GM21360 (cell line): ENCODE measurements around the gene APMAP.

ENCODE experiments used
- ATAC-seq: cut with Tn5 transposase; IDR thresholded peaks from one replicate; pipeline ENCODE4 v1.9.1; 2021; ENCODE audit warnings: mild to moderate bottlenecking, moderate library complexity; ENCODE audit not compliant: unreplicated experiment

Gene APMAP

GRCh38 chr20:25025091-25025861 is 32.7 kb upstream of the APMAP start:
- ATAC-seq, result no peak

DNA sequence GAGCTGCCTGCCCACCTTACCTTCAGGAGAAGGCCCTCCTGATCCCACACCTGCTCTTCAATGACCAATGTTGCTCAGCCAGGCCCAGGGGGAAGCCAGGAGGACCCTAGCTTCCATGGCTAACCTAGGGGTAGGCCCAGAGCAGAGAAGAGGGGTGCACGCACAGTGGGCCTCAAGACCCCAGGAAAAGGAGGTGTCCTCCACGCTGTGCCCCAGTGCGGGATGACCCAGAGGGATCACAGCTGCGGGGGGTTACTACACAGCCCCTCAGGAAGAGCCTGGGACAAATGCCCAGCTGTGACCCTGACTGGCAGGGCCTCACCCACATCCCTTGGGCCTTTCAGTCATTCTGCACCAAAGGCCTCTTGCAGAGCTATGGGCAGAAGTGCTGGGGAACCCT is 31.6 kb upstream of the APMAP start:
- ATAC-seq, result no peak

DNA sequence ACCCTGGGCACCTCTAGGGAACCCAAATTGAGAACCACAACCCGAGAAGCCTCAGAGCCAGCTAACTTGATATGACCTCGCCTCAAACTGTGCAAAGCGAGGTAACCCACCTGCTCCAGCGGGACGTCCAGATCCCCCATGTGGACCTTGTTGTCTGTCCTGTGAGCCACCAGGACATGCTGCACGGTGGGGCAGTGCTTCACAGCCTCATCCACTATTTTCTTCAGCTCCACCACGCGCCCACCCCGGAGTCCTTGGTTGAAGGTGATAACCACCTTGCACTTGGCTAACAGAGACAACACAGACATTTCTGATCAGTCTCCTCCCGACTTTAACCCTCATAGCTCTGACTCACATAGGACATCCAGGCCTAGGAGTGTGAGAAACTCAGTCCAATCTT is 30.8 kb upstream of the APMAP start:
- ATAC-seq, result no peak

- no peak for ATAC-seq
These were observed 30.1 kb upstream of the APMAP start for GRCh38 chr20:25022680-25023079.

GRCh38 chr20:25021336-25021735 is 28.8 kb upstream of the APMAP start:
- ATAC-seq, result no peak

DNA sequence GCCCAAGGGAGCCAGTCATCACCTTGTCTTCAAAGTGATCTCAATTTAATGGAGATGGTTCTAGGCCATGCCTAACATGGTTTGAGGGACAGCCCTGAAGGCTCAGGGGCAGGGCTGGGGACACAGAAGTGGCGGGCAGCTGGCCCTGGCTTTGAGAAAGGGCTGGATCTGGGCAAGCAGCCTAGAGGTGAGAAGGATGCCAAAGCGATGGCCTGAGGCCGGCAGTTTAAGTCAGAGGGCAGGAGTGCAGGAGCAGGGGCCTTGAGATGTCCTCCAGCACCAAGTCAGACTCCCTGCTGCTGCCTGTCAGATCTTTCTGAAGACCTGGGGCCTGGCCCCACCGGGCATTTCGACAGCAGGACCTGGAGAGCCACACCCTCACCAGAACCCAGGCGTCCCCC is 28.4 kb upstream of the APMAP start:
- ATAC-seq, result no peak

DNA sequence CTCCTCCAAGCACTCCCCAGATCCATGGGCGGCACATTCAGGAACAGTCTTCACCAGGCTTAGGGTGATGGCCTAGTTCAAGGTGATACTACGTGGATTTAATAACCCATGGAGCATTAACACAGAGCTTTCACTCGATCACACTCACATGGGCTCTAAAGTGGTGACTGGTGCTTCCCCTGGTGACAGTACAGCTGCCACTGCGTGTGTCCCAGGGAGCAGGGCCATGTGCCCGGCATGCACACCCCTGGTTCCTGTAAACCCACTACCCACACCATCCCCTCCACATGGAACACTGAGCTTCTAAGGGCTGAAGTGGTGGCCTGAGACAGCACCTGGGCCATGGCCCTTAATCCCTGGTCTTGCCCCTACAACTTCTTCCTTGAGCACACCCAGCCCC is 27.8 kb upstream of the APMAP start:
- no peak for ATAC-seq

- no peak for ATAC-seq
These were observed 27.0 kb upstream of the APMAP start for GRCh38 chr20:25019381-25020155.

DNA sequence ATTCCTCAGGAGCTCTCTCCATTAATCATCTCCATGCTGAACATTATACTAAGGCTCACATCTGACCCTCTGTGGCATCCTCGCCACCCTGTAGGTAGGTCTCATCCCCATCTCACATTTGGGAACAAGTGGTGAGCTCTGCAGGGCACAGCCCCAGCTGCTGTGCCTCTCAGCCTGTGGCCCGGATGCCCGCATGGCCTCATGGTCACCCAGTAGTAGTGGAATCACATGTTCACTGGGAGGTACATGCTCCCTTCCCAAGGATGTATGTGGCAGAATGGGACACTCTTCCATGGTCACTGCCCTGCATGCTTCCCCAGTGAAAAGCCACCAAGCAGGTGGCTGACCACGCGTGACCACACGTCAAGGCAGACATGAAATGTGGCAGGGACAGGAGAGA is 26.3 kb upstream of the APMAP start:
- ATAC-seq, result no peak

GRCh38 chr20:25018425-25018824 is 25.9 kb upstream of the APMAP start:
- ATAC-seq, result no peak

DNA sequence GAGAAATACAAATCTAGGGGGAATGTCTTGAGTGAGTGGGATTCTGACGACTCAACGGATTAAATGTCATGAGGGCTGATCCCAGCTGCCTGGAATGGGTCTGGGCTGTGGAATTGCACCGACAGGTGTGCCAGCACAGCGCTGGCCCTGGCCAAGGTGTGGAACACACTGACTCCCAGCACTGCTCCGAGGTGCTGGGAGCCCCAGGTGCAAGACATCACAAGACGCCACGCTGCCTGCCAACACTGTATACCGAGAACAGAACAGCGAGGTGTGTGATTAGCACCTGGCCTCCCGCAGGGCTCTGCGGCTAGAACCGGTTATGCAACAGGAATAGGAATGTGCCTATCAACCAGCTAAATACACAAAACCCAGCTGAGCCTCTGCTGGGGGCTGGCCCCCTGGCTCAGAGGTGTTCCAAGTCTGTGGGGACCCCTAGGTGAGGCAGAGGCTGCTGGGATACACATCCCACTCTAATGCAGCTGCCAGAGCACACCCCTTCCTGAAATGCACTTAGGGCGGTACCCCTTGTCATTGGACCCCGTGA is 24.8 kb upstream of the APMAP start:
- no peak for ATAC-seq

- ATAC-seq, result no peak
These were observed 23.9 kb upstream of the APMAP start for GRCh38 chr20:25016471-25016870.

DNA sequence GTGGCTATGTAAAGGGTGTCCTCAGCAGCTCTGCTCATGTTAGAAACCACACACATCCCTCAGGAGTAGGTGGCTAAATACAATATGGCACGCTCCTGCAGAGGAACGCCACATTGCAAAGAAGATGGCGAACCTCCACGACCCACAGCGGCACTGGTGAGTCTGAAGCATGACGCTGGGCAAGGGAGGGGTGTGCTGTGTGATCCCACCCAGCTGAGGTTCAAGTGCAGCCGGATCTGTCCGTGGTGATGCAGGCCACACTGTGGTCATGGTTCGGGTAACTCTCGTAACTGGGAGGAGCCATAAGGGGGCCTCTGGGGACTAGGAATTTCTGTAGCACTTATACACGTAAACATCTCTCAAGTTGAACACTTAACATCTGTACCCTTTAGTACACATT is 23.4 kb upstream of the APMAP start:
- ATAC-seq, result no peak

DNA sequence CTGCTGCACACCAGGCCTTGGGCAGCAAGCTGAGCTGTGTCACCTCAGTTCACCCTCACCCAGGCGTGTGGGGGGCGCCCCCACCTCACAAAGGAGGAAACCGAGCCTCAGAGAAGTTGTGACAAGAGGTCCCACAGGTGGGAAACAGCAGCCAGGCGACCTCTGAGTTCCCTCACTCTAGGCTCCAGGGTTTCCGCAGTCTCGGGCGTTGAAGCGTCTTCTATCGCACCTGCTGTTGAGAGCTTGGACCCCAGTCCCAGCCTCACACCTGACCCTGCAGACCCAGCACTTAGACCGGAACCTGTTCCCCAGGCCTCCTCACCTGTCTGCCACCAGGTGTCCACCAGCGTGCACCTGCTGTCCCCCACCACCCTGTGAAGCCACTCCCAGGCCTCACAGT is 22.3 kb upstream of the APMAP start:
- ATAC-seq, result no peak

DNA sequence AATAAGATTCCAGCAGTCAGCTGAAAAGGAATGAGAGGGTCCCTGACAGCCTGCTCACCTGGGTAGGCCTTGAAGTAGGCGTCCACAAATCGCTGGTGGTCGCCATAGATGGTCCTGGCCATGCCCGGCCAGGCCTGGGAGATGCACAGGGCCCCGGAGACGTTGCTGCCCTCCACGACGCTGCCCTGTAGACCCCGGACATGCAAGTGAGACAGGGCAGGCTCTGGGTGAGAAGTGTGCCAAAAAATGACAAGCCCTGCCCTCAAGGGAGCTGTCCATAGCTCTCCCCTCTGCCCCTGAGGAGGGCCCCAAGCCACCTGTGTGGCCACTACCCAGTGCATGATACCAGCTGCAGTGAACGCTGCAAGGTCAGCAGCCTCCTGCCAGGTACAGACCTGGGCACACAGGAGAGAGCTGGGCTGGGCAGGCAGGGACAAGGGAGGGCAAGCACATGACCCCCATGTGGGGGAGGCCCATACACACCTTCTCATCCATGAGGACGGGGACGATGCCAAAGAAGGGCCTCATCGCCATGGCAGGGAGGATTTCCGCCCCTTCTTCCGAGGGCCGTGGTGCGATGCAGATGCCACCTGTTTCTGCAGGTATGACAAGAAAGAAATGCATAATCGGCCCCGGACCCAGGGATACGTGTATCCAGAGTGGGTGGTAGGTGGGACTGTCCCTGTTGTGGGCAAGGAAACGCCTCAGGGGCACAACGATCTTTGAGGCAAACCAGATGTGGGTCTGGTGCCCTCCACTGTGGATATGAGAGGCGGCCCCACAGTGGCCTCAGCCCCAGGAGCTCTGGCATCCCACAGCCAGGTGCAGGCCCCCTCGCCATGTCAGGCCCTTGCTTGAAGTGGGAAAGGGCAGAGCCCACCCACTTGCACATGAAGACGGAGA is 21.2 kb upstream of the APMAP start:
- ATAC-seq, result no peak

DNA sequence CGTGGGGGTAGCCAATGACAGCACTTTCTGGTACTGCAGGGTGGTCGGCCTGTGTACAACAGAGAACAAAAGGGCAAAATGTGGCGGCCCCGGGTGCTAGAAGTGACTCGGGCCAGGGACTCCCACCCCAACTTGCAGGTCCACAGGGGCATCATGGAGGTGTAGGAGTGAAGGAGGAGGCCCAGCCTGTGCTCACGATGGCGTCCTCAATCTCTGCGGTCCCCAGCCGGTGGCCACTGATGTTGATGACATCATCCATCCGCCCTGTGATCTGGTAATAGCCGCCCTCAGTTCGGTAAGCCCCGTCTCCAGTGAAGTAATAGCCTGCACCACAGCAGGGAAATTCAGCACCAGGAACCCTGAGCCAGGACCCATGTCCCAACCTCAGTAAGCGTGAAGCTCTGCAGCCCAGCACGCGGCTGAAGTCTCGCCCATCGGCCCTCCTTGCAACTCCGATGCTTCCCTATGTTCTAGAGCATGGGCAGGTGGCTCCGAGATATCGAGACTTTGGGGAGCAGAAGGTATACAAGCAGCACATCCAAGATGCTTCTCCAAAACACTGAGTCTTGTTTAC is 20.2 kb upstream of the APMAP start:
- ATAC-seq, result no peak

DNA sequence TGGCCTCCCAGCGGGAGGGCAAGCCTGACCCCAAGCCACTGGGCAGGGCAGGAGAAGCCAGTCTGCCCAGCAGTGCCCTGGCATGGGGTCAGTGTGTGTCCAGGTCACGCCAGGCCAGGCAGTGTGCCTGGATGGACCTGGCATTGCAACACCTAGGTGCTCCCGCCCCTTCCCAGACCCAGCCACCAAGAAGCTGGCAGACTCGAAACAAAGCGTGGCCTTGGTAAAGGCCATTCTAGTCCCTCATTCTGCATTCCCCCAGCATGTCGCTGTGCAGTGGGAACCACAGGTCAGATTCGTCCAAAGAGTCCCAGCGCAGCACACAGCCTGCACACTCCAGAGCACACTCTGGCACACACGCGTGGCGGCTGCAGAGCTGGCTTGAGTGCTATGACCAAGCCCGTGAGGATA is 19.3 kb upstream of the APMAP start:
- no peak for ATAC-seq

- no peak for ATAC-seq
These were observed 18.7 kb upstream of the APMAP start for GRCh38 chr20:25011261-25011660.

GRCh38 chr20:25009218-25010145 is 16.9 kb upstream of the APMAP start:
- ATAC-seq, result no peak
